GM19025 (cell line): ENCODE data around the gene CAPN13.

Source experiments
- ATAC-seq: cut with Tn5 transposase; IDR thresholded peaks from one replicate; pipeline ENCODE4 v1.9.1; 2021; ENCODE audit warnings: mild to moderate bottlenecking, low read depth, moderate library complexity; ENCODE audit not compliant: unreplicated experiment

The CAPN13 gene

GRCh38 chr2:30765876-30766470 is 41.3 kb downstream of the CAPN13 start:
- ATAC-seq = no peak

GRCh38 chr2:30765191-30765590 is 42.1 kb downstream of the CAPN13 start:
- no peak for ATAC-seq

- ATAC-seq = no peak
Measured at GRCh38 chr2:30764021-30764800, 43.0 kb downstream of the CAPN13 start.

- no peak for ATAC-seq
Measured at GRCh38 chr2:30763151-30763660, 44.0 kb downstream of the CAPN13 start.

GRCh38 chr2:30761226-30761625 is 46.0 kb downstream of the CAPN13 start:
- no peak for ATAC-seq

- no peak for ATAC-seq
Measured at GRCh38 chr2:30759481-30759880, 47.8 kb downstream of the CAPN13 start.

- ATAC-seq = no peak
Measured at GRCh38 chr2:30758191-30758651, 49.0 kb downstream of the CAPN13 start.

GRCh38 chr2:30757749-30758148 is 49.5 kb downstream of the CAPN13 start:
- ATAC-seq = no peak

GRCh38 chr2:30756971-30757370 is 50.3 kb downstream of the CAPN13 start:
- no peak for ATAC-seq

GRCh38 chr2:30756051-30756719 is 51.1 kb downstream of the CAPN13 start:
- ATAC-seq = no peak

- ATAC-seq = no peak
Measured at GRCh38 chr2:30753630-30754029, 53.6 kb downstream of the CAPN13 start.

- ATAC-seq = no peak
Measured at GRCh38 chr2:30752811-30753210, 54.4 kb downstream of the CAPN13 start.

- ATAC-seq = no peak
Measured at GRCh38 chr2:30747206-30747605, 60.0 kb downstream of the CAPN13 start.

GRCh38 chr2:30744823-30745222 is 62.4 kb downstream of the CAPN13 start:
- ATAC-seq = no peak

- ATAC-seq = no peak
Measured at GRCh38 chr2:30741576-30741975, 65.7 kb downstream of the CAPN13 start.

GRCh38 chr2:30738141-30738911 is 68.9 kb downstream of the CAPN13 start:
- ATAC-seq = no peak

GRCh38 chr2:30737326-30737610 is 70.0 kb downstream of the CAPN13 start:
- no peak for ATAC-seq

- ATAC-seq = no peak
Measured at GRCh38 chr2:30736461-30737325, 70.6 kb downstream of the CAPN13 start.

GRCh38 chr2:30733876-30734520 is 73.2 kb downstream of the CAPN13 start:
- no peak for ATAC-seq
